ENCODE measurements around the gene DIAPH2.

GRCh38 chrX:96704629-96705028, 20.0 kb downstream of the DIAPH2 start:
- TF ChIP-seq CTCF (IDR thresholded peaks at IDR 0.05; ENCODE audit: low read depth, low read length, poor library complexity, severe bottlenecking): no peak
- no peak for TF ChIP-seq EZH2phosphoT487 (IDR thresholded peaks at IDR 0.05; ENCODE audit: borderline replicate concordance, low read length)

Data from DOHH2 (cell line).